ENCODE measurements around the gene CREB3L2.

CREB3L2 gene

GRCh38 chr7:137867289-137867688 is 134.6 kb downstream of the CREB3L2 start:
- no peak for TF ChIP-seq CTCF (IDR thresholded peaks at IDR 0.05; ENCODE audit: control extremely low read depth, extremely low read depth, low read depth, missing control alignments)
- ChIA-PET CTCF (interaction anchor here (0.9 to 1.8 kb wide), 3 partner anchors 16 to 211 kb away, joined by 3 to 5 read pairs (median 3); no protein-coding TSS in a partner anchor), POLR2A (no interaction called here)
- DNase-seq (ENCODE audit: extremely low spot score): no peak

- CTCF ChIA-PET: interaction anchor here (0.9 to 1.0 kb wide), 2 partner anchors 19 to 31 kb away, joined by 3 read pairs; no protein-coding TSS in a partner anchor
- no peak for DNase-seq (ENCODE audit: extremely low spot score)
- POLR2A ChIA-PET: no interaction called here
- no peak for TF ChIP-seq CTCF (IDR thresholded peaks at IDR 0.05; ENCODE audit: control extremely low read depth, extremely low read depth, low read depth, missing control alignments)
These were observed 136.1 kb downstream of the CREB3L2 start for GRCh38 chr7:137865764-137866163.

GRCh38 chr7:137862964-137863363 is 138.9 kb downstream of the CREB3L2 start:
- no peak for DNase-seq (ENCODE audit: extremely low spot score)
- ChIA-PET CTCF (interaction anchor here (0.8 to 1.0 kb wide), 2 partner anchors 12 to 20 kb away, joined by 3 to 4 read pairs; no protein-coding TSS in a partner anchor), POLR2A (no interaction called here)
- no peak for TF ChIP-seq CTCF (IDR thresholded peaks at IDR 0.05; ENCODE audit: control extremely low read depth, extremely low read depth, low read depth, missing control alignments)

- no peak for DNase-seq (ENCODE audit: extremely low spot score)
- CTCF ChIA-PET: interaction anchor here (0.7 to 1.0 kb wide), 3 partner anchors 11 to 147 kb away, joined by 3 to 4 read pairs (median 3); no protein-coding TSS in a partner anchor
- POLR2A ChIA-PET: no interaction called here
- TF ChIP-seq CTCF (IDR thresholded peaks at IDR 0.05; ENCODE audit: control extremely low read depth, extremely low read depth, low read depth, missing control alignments): no peak
These were observed 139.5 kb downstream of the CREB3L2 start for GRCh38 chr7:137862358-137862757.

- DNase-seq (ENCODE audit: extremely low spot score): no peak
- TF ChIP-seq CTCF (IDR thresholded peaks at IDR 0.05; ENCODE audit: control extremely low read depth, extremely low read depth, low read depth, missing control alignments): no peak
- CTCF ChIA-PET: no interaction called here
- POLR2A ChIA-PET: no interaction called here
These were observed 141.3 kb downstream of the CREB3L2 start for GRCh38 chr7:137860542-137860941.

GRCh38 chr7:137853053-137853452 is 148.8 kb downstream of the CREB3L2 start:
- no peak for DNase-seq (ENCODE audit: extremely low spot score)
- POLR2A ChIA-PET: no interaction called here
- no peak for TF ChIP-seq CTCF (IDR thresholded peaks at IDR 0.05; ENCODE audit: control extremely low read depth, extremely low read depth, low read depth, missing control alignments)
- CTCF ChIA-PET: interaction anchor here (2.2 kb wide), 1 partner anchor 12 kb away, joined by 6 read pairs; no protein-coding TSS in a partner anchor
